ENCODE data around the gene TEKT5. TPM values are rescaled to one million over a fixed set of nuclear protein-coding genes. Genes with fewer than 3 reads are reported as not detected.

TEKT5 gene
- total RNA-seq, 1 experiment from 2014 or later, result not detected

- POLR2A ChIA-PET (ENCODE audit: unreplicated experiment), result no interaction called here
- H2AFZ ChIP-seq, result no peak overlapping the region
Measured at GRCh38 chr16:10655415-10655977, 39.2 kb downstream of the TEKT5 start.

GRCh38 chr16:10654592-10655414 is 39.9 kb downstream of the TEKT5 start:
- CTCF ChIA-PET, result no interaction called here

More at GRCh38 chr16:10655415-10655977, 39.2 kb downstream of the TEKT5 start:
- Histone ChIP-seq H3K4me3 (no peak overlapping the region), H3K36me3 (ENCODE audit: low read depth) (no peaks in the 10 kb centered on the region), H3K4me1 (replicated peaks; ENCODE audit: insufficient read depth) (peaks cover 8% of the 10 kb centered on the region; the same call in 1 of the 2 replicates), H4K20me1 (ENCODE audit: insufficient read depth) (no peaks in the 10 kb centered on the region), H3K4me2 (no peak overlapping the region), H3K27ac (no peak overlapping the region), H3K9me2 (ENCODE audit: insufficient read depth) (no peaks in the 10 kb centered on the region), H3K9me3 (ENCODE audit: insufficient read depth, low read depth) (no peaks in the 10 kb centered on the region), H3K27me3 (ENCODE audit: insufficient read depth, low read depth) (no peaks in the 10 kb centered on the region), H3K79me2 (ENCODE audit: low read depth) (no peaks in the 10 kb centered on the region), H3F3A (ENCODE audit: insufficient read depth, low read depth) (peaks cover 14% of the 10 kb centered on the region)
- DNase-seq, result peak in 1 of 2 experiments; percentile 35
- TF ChIP-seq CTCF (conservative IDR thresholded peaks at IDR 0.05) (no peak), EZH2 (IDR thresholded peaks at IDR 0.05; ENCODE audit: low read depth) (no peak)
- intact Hi-C loops (cut with micrococcal nuclease; ENCODE audit: unreplicated experiment), result no loop called here
- BruUV-seq (replicated peaks), result no TSS peak
- CTCF ChIA-PET, result interaction anchor here (0.6 kb wide), 1 partner anchor 173 kb away, joined by 3 read pairs; no protein-coding TSS in a partner anchor

More at GRCh38 chr16:10654592-10655414, 39.9 kb downstream of the TEKT5 start:
- H3K79me2 ChIP-seq (ENCODE audit: low read depth), result no peaks in the 10 kb centered on the region
- no peaks in the 10 kb centered on the region for H3K9me3 ChIP-seq (ENCODE audit: insufficient read depth, low read depth)
- no peak overlapping the region for H3K4me3 ChIP-seq
- H3K27me3 ChIP-seq (ENCODE audit: insufficient read depth, low read depth), result no peaks in the 10 kb centered on the region
- no peak overlapping the region for H2AFZ ChIP-seq
- TF ChIP-seq EZH2 (IDR thresholded peaks at IDR 0.05; ENCODE audit: low read depth), result no peak
- TF ChIP-seq CTCF (conservative IDR thresholded peaks at IDR 0.05), result no peak
- H3K36me3 ChIP-seq (ENCODE audit: low read depth), result no peaks in the 10 kb centered on the region
- no TSS peak for BruUV-seq (replicated peaks)
- POLR2A ChIA-PET (ENCODE audit: unreplicated experiment), result no interaction called here
- H3K9me2 ChIP-seq (ENCODE audit: insufficient read depth), result no peaks in the 10 kb centered on the region
- no peak overlapping the region for H3K4me2 ChIP-seq
- no peak for DNase-seq
- H4K20me1 ChIP-seq (ENCODE audit: insufficient read depth), result no peaks in the 10 kb centered on the region
- H3K4me1 ChIP-seq (replicated peaks; ENCODE audit: insufficient read depth), result peaks cover 8% of the 10 kb centered on the region; the same call in 1 of the 2 replicates
- intact Hi-C loops (cut with micrococcal nuclease; ENCODE audit: unreplicated experiment), result no loop called here
- peaks cover 14% of the 10 kb centered on the region for H3F3A ChIP-seq (ENCODE audit: insufficient read depth, low read depth)
- no peak overlapping the region for H3K27ac ChIP-seq

All from PC-9 (cell line).